ENCODE measurements around the gene NF2.

DNA sequence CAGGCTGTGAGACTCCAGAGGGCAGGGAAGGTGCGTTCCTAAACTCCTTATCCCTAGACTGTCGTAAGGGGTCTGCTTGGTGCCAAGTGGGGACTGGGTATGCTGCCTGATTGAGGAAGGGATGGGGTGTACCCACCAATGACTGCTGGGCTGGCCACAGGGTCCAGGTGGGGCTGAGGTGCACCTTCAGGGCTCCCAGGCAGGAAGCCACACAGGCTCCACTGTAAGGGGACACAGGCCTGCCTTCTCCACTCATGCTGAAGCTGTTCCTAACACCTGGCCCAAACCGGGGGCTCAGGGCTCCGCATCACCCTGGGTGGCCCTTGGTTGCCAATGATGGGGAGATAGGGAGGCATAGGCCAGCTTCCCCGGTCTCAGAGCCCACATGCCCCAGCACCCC is 136.8 kb downstream of the NF2 start:
- no peak for TF ChIP-seq POLR2A (IDR thresholded peaks at IDR 0.05; ENCODE audit: low read depth, low read length)
- no peak for TF ChIP-seq POLR2AphosphoS5 (IDR thresholded peaks at IDR 0.05; ENCODE audit: low read depth, low read length)
